ENCODE measurements around the gene KANSL1L.
A peak's percentile ranks its signal among the peaks of the same experiment; 100 is the strongest.

KANSL1L gene

DNA sequence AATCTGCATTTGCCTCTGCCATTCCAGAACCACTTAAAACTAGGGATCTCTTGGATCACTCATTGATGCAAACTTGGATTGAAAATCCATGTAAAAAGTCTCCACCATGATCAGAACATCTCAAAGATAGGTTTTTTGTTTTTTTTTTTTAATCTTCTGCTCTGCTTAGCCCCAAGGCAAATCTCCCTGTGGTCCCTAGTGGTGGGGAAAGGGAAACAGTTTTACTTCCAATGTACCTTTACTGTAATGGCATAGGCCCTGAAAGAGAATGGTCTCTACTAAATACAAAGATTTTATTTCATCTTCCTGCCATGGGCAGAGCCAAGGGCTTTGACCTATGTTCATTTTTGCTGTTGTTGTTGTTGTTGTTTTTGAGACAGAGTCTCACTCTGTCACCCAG, 78.4 kb downstream of the KANSL1L start:
- FAIRE-seq (no peak), DNase-seq (ENCODE audit: insufficient read length, low spot score) (no peak)

DNA sequence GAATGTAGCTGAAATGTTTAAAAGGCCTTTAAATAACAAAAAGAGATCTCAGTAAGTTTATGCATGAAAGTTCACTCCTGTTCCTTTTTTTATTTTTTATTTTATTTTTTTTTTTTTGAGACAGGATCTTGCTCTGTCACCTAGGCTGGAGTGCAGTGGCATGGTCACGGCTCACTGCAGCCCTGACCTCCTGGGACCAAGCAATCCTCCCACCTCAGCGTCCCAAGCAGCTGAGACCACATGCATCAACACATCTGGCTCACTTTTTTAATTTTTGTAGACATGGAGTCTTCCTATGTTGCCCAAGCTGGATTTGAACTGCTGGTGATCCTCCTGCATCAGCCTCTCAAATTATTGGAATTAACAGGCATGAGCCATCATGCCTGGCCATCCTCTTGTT, 84.3 kb downstream of the KANSL1L start:
- no peak for FAIRE-seq
- no peak for DNase-seq (ENCODE audit: insufficient read length, low spot score)

DNA sequence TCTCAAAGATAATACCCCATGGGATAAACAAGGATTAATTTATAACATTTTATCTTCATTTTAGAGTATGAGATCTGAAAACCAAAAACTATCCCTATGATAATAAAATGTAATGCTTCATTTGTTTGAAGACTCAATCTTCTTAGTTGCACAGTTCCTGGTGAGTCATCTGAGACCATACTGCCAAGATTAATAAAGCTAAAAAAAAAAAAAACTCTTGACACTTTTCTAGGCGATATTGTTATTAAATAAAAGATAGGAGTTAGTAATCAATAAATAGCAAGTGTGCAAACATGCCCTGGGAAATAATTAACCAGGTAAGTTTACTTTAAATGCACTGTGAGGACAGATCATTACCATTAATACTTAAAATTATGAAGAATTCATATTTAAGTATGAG, 84.9 kb downstream of the KANSL1L start:
- FAIRE-seq (no peak), DNase-seq (ENCODE audit: insufficient read length, low spot score) (no peak)

DNA sequence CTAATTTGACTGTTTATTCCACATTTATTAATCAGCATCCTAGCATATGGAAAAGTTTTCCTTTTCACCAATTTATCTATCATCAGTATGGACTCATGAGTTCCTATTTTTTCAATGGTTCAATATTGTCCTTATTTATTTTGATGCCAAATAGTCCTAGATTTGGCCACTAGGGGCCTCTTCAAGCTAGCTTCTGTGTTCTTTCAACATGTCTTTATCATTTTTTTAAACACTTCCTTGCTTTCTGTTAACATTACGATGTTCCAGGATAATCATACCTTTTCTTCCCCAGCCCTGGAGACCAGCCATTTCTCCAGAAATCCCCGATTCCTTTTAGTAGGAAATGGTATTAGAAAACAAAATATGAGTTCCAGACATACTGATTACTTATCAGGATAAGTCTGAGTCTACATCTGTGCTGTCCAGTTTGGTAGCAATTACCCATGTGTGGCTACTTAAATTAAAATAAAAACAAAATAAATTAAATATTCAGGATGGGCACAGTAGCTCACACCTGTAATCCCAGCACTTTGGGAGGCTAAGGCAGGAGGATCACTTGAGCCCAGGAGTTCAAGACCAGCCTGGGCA, 98.2 kb downstream of the KANSL1L start:
- no peak for DNase-seq (ENCODE audit: insufficient read length, low spot score)
- FAIRE-seq = peak; percentile 76

DNA sequence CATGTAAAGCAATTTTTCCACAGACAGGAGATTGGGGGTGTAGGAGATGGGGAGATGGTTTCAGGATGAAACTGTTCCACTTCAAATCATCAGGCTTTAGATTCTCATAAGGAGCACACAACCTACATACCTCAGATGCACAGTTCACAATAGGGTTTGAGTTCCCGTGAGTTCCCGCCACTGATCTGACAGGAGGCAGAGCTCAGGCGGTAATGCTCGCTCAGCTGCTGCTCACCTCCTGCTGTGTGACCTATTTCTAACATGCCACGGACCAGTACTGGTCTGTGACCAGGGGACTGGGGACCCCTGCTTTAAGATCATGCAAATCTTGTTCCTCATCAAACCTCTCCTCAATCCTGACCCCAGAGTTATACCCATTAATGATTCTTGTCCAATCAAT, 98.7 kb downstream of the KANSL1L start:
- FAIRE-seq (no peak), DNase-seq (ENCODE audit: insufficient read length, low spot score) (no peak)

DNA sequence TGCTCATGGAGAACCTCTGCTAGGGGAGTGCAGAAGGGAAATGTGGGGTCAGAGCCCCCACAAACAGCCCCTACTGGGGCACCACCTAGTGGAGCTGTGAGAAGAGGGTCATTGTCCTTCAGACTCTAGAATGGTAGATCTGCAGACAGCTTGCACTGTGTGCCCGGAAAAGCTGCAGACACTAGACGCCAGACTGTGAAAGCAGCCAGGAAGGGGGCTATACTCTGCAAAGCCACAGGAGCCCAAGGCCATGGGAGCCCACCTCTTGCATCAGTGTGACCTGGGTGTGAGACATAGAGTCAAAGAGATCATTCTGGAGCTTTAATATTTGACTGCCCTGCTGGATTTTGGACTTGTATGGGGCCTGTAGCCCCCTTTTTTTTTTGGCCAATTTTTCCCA, 107.9 kb downstream of the KANSL1L start:
- no peak for DNase-seq (ENCODE audit: insufficient read length, low spot score)
- FAIRE-seq = no peak

DNA sequence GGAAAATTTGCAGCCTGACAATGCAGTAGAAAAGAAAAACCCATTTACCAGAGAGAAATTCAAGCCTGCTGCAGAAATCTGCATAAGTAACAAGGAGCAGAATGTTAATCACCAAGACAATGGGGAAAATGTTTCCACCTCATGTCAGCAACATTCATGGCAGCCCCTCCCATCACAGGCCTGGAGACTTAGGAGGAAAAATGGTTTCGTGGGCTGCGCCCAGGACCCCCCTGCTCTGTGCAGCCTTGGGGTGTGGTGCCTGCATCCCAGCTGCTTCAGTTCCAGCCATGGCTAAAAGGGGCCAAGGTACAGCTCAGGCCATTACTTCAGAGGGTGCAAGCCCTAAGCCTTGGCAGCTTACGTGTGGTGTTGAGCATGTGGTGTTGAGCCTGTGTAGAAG, 115.4 kb downstream of the KANSL1L start:
- FAIRE-seq = no peak

DNA sequence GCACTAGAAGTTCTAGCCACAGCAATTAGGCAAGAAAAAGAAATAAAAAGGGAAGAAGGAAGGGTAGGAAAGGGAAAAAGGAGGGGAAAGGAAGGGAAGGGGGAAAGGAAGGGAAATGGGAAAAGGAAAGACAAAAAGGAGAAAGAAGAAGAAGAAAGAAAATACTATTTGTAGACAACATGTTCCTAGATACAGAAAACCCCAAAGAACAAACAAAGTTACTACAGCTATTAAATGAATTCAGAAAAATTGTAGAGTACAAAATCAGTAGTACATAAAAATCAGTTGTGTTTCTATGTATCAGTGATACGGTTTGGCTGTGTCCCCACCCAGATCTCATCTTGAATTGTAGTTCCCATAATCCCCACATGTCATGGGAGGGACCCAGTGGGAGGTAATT, 116.5 kb downstream of the KANSL1L start:
- FAIRE-seq = no peak

More for the DNA sequence above, 115.4 kb downstream of the KANSL1L start:
- DNase-seq (ENCODE audit: insufficient read length, low spot score) = no peak

DNA sequence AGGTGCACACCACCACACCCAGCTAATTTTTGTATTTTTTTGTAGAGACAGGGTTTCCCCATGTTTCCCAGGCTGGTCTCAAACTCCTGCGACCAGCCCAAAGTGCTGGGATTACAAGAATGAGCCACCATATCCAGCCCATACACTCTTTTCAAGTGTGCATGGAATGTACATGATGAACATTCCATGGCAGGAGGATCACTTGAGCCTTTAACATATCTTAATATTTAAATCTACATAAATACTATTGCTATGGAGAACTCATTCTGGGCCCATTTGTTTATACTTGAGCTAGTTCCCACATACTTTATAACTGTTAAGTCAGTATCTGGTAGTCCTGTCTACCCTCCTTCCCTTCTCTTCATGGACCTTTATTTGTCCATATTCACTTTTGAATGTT, 120.3 kb downstream of the KANSL1L start:
- DNase-seq (ENCODE audit: insufficient read length, low spot score) = no peak
- no peak for FAIRE-seq

More for the DNA sequence above, 116.5 kb downstream of the KANSL1L start:
- DNase-seq (ENCODE audit: insufficient read length, low spot score) = no peak

DNA sequence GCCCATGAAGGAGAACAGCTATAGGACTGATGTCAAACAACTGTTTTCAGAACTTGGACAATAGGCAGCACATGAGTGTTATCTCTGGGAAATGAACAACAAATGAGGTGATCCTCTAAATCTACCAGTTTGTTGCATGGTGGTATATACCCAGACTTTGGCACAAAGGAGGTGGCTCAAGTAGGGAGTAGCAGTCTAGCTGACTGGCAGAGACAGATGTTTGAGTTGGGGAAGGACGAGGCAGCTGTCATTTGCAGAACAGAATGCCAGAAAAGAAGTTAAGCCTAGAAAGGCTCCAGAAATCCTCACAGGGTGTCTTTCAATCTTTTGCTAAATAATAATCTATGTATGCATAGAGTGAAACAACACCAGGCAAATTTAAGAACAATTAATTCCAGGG, 121.4 kb downstream of the KANSL1L start:
- FAIRE-seq (no peak), DNase-seq (ENCODE audit: insufficient read length, low spot score) (no peak)

DNA sequence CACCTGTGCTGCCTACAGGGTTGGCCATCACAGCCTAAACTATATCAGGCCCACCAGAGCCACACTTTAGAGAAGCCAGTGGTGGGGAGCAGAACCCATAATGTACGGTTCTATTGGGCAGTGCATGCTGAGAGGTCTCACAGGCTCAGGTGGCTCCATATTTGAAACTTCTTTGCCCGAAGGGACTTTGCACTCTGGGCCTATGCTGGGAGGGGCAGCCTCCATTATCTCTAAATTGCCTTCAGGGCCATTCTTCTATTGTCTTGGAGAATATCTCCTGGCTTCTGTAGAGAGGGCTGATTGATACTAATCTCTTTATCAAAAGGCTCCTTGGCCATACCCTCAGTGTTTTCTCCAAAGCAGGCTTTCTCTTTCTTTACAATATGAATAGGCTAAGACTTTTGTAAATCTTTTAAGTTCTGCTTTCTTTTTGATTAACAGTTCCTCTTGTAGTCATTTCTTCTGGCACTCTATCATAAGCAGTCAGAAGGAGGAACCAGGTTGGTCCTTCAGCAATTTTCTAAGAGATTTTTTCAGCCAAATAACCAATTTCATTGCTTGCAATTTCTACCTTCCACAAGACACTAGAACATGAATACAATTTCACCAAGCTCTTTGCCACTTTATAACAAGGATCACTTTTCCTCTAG, 124.2 kb downstream of the KANSL1L start:
- DNase-seq (ENCODE audit: insufficient read length, low spot score) = no peak
- FAIRE-seq = no peak

DNA sequence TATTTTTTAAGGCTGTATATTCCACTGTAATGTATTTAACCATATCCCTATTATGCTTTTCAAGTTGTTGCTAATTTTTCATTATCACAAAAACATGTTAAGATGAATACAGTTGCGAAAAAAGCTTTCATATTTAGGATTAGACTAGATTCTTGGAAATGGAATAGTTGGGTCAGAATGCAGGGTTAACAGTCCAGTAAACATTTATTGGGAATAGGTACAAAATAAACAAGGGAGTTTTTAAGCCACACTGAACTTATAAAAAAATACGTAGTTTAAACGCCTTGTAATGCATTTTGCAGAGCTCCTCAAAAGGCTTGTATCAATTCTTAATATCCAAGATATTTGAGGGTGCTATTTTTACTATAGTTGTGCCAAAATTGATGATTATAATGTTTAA, 133.1 kb downstream of the KANSL1L start:
- FAIRE-seq (peak; percentile 14), DNase-seq (ENCODE audit: insufficient read length, low spot score) (no peak)

DNA sequence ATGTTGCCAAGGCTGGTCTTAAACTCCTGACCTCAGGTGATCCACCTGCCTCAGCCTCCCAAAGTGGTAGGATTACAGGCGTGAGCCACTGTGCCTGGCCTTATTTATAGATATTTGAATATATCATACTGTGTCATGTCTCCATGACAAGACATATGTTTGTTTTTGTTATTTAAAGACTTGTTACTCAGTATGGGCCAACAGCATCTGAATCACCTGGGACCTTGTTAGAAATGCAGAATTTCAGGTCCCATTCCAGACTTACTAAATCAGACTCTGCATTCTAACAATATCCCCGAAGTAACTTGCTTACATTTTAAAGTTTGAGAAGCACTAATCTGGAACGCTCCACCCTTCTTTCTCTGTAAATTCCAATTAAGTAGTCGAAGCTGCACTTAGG, 135.5 kb downstream of the KANSL1L start:
- FAIRE-seq = no peak

DNA sequence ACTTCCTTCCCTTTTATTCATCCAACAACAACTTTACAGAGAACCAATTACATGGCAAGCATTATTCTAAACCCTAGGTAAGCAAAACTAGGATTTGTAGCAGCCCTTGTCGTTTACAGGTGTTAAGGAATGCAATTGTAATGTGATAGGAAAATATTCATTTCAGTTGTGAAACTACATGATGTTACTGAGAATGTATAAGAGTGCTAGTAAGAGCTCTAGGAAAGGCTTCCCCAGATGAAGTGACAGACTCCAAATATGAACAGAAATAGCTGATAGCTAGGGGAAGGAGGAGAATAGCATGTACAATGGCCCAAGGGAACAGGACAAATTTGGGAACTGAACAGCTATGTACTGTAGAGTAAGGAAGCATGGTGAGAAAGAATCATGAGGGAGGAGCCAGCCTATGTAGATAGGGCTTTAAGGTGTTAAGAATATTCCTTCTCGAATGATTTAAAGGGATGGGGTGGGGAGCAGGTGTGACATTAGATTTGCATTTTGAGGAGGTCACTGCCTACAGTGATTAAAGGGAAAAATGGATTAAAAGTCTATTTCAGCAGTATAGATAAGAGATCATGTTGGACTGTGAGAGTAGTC, 137.0 kb downstream of the KANSL1L start:
- no peak for FAIRE-seq
- DNase-seq (ENCODE audit: insufficient read length, low spot score) = no peak

More for the DNA sequence above, 135.5 kb downstream of the KANSL1L start:
- no peak for DNase-seq (ENCODE audit: insufficient read length, low spot score)

DNA sequence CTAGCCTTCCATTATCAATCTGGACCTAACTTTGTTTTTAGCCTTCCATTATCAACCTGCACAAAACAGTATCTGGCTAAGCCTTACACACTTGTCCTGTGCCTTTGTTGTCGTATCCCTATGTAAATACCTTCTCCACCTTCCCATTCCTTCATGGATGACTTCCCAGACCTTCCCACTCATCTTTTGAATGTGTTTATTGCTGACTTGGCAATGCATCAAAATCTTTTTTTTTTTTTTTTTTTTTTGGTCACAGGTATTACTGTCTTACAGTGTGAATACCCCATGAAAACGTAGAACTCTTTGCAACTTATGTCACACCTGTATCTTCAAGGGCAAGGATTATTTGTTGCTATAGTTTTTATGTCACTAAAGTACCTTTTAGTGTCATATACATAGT, 143.0 kb downstream of the KANSL1L start:
- DNase-seq (ENCODE audit: insufficient read length, low spot score) = no peak
- FAIRE-seq = no peak

DNA sequence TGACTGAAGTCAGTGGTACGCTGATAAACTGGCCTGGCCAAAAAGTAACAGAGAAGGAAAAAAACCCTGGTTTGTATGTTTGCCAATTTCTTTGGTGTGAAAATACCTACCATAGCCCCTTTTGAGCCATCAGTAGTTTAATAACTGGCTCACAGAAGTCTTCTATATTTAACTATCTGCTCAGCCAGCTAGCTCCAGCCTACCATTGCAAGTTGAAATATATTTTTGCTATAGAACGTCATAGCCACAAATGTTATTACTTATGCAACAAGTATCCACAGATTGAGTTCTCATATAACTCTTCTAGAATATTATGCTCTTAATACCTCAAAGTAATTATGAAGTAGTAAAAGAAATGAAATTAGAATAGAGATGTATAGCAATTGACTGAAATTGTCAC, 143.6 kb downstream of the KANSL1L start:
- DNase-seq (ENCODE audit: insufficient read length, low spot score) (no peak), FAIRE-seq (no peak)

DNA sequence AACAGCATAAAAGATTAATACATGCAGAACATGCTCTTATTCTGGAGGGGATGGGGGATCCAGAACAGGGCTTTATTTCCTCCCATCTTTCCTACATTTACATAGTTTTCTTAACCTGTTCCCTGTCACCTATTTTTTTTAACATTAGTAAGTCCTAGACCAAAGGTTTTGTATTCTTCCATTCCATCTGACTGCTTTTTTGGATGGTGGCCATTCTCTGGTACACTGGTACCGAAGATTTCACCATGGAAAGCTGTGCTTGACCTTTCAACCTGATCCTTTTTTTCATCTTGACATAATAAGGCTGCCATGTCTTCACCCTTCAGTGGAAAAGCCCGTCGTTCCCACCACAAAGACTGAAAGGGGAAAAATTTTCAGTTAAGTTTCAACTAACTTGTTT, 148.4 kb downstream of the KANSL1L start:
- DNase-seq (ENCODE audit: insufficient read length, low spot score) = no peak
- no peak for FAIRE-seq

DNA sequence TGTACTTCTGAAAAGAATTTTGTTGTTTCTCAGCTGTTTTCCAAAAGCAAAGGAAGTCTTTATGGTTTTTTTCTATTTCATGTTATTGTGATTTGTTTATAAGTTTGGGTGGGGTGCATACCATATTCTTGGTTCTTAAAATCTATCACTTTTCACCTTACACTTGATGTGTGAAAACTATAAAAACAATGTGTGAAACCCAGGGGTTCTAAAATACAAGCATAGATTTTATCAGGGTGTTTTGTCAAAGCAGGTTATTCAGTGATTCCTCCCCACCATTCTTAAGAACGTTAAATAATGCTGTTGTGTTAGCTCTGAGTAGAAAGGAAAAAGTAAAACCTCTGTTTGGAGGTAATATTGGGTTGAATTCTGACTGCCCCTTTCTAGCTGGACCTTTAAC, 151.1 kb downstream of the KANSL1L start:
- FAIRE-seq = peak; percentile 14
- DNase-seq (ENCODE audit: insufficient read length, low spot score) = no peak

DNA sequence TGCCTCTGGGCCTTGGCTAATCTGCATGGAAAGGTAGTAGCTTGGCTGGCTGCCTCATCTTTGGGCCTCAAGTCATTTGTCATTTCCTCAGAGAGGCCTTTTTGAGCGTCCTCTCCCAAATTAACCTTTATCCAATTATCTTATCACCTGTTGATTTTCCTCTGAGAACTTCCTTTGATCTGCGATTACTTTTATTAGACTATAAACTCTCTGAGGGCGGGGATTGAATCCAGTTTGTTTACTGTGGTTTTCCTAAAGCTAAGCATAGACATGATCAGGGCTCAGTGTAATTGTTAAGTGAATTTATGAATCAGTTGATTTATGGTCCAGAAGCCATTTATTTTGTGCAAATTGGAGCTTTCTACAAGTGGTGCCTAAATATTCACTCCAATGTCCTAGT, 161.3 kb downstream of the KANSL1L start:
- DNase-seq (ENCODE audit: insufficient read length, low spot score) (no peak), FAIRE-seq (no peak)

DNA sequence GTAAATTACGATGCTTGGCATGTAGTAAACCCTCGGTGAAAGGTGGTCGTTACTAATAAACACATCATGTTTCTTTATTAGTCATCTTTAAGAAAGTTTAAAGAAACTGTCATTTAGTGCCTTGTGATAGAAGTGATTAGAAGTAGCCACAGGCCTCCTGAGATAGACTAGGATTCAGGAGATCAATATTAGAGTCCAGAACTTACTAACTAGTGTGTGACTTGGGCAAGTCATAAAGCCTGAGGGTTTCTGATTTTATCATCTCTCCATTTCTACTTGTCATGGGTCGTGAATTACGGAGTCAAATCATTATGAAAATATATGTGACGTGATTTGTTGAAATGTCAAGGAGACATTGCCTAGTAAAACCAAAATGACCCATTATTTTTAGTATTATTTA, 162.1 kb downstream of the KANSL1L start:
- FAIRE-seq = peak; percentile 57
- DNase-seq (ENCODE audit: insufficient read length, low spot score) = no peak

DNA sequence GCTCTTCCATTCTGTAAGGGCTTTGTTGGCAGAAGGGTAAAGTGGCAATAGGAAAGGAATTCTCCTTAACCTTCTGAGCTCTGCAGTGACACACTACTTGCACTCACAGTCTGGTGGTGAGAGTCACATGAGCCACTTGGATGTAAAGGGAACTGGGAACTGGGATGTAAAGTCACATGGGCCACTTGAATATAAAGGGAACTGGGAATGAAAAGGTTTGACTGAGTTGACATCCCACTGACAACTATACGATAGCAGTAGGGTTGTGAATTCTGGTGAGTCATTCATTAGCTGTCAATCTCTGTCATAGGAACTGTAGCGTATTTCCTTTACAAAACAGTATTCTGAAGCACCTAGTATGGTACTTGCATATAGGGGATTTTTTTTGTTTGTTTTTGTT, 163.3 kb downstream of the KANSL1L start:
- DNase-seq (ENCODE audit: insufficient read length, low spot score) (no peak), FAIRE-seq (no peak)

DNA sequence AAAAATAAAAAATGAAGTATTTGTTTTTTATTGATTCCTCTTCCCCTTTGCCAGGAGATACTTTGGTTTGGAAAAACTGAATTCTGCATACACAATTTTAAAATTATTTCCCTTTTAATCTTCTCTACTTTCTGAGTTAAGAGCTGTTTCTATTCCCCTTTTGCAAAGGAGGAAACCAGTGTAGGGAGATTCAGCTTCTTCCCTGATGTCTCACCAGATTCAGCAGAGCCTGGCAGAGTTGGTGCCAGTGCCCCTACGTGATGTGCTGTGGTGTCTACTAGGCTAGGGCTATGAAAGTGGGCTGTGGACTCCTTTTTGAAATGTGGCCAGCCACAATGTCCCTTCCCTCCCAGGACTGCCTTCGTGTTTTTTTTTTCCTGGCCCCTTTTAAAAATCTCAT, 166.3 kb downstream of the KANSL1L start:
- FAIRE-seq = no peak
- DNase-seq (ENCODE audit: insufficient read length, low spot score) = no peak
